Activated CD4-positive, CD25-positive, alpha-beta regulatory T cell treated with anti-CD3 and anti-CD28 coated beads, Interleukin-2, amount 50 U/mL, for 72 hours (primary cell): ENCODE measurements around the gene APRT.

Experiments
- DNase-seq: peaks from one replicate; pipeline ENCODE4 v3.0.0; 2021

Gene APRT

GRCh38 chr16:88821168-88821850, 9.6 kb upstream of the APRT start:
- DNase-seq, result no peak

DNA sequence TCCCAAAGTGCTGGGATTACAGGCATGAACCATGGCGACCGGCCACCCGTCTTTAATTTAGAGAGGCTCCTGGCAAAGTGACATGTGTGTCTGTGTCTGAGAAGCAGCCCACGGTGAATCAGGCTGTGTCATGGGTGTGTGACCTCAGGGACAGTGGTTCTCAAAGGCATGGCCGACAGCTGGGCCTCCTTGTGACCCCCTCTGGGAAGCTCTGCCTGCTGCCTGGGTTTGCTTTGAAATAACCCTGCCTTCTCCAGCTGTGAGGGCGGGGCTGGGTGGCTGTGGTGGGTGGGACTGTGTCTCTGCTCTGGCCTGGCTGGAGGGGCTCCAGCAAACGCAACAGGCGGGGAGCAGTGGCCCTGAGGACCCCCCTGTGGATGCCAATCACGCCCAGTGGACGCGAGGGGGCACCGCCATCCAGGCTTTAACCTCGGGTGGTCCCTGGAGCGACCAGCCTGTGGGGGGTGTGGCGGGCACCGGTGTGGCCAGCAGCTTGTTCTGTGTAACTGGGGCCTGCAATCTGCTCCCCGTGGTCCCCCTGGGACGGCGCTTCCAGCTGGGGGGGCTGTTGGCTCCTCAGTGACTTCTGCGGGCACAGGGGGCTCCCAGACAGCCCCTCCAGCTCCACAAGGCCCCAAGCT, 8.8 kb upstream of the APRT start:
- DNase-seq, result no peak

GRCh38 chr16:88819126-88819525, 7.4 kb upstream of the APRT start:
- DNase-seq, result no peak

DNA sequence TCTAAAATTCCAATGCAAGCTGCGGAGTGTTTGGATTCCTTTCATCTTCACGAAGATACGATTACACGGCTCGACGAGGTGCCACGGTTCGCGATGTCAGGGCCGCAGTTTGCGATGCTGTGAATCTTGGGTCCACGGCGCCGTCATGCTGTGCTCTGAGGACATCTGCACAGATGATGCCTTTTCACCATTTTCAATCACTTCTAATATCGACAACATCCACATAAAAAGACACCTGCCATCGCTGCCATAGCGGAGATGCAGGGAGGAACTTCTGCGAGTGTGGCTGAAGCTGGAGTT, 6.8 kb upstream of the APRT start:
- DNase-seq, result no peak

- DNase-seq, result no peak
Measured at GRCh38 chr16:88817785-88818574, 6.3 kb upstream of the APRT start.

DNA sequence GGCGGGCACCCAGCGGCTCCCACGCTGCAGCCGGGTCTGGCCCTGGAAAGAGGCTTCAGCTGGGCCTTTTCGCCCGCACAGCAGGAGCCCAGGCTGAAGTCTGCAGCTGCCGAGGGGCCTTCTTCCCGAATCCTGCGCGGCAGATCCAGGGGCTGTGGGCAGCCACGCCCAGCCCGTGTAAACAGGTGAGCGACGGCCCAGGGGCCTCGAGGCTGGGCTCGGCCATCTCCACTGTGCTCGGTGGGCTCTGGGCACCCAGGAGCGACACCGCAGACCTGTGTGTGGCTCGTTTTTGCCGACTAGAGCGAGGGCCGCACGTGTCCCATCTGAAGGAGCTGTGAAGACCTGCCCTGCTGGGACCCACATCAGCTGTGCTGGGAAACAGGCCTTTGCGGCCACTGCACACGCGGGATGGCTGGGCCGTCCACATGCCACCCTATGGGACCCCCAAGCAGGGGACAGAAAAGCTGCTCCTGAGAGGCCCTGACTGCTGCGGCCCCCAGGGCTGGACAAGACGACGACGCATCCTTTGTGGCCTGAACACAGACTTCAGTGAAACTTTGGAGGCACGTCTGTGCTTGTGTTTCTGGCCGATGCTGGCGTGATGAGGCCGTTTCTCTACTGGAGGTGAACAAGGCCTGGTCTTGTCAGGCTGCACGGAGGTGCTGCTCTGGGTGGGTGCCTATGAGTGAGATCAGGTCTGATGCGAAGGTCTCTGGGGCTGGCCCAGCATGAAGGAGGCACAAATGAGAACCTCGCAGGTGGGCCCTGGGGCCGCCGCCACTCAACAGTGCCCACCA, 5.2 kb upstream of the APRT start:
- no peak for DNase-seq

DNA sequence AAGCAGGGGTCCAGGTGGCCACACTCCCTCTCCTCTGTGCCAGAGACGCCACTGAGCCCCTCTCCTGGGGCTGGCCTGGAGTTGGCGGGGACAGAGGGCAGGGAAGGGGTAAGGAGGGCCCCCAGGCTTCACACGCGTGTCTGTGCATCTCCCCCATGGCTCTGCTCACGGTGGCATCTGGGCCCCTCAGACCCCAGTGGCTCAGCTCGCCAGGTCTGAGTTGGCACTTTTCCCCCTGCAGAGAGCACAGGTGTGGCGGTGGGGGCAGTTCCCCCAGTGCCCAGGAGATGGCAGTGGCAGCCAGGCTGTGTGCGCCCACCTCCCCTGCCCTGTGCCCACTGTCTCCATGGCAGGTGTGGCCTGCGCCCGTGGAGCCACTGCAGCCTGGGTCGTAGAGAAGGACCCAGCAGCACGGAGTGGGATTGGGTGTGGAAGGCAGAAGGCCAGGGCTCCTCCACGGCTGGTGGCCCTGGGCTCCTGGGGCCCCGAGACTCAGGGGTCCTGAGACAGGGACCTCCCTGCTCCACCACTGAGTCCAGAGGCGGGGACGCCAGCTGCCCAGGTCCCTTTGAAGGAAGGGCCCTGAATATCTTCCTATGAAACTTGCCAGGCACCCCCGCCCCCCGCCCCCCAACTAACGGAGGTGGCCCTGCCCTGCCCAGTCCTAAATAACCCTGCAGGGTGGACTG, 4.3 kb upstream of the APRT start:
- peak; percentile 54 for DNase-seq

GRCh38 chr16:88815227-88815626, 3.5 kb upstream of the APRT start:
- no peak for DNase-seq

DNA sequence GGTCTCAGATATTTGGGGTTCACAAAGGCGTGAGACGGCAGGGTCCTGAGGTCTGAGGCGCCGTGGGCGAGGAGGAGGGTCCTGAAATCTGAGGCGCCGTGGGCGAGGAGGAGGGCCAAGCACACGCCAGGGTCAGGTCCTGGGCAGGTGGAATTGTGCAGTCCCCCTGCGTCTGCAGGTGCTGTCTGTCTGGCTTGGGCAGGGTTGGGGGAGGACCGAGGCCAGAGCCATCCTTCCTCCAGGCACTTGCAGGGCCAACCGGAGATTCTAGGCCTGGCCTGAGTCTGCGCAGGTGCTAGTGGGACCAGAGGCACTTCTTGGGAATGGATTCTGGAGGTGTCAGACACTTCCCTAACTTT, 2.4 kb upstream of the APRT start:
- DNase-seq, result no peak

GRCh38 chr16:88813269-88814143, 1.8 kb upstream of the APRT start:
- no peak for DNase-seq

- no peak for DNase-seq
Measured at GRCh38 chr16:88812513-88813268, 963 bp upstream of the APRT start.

DNA sequence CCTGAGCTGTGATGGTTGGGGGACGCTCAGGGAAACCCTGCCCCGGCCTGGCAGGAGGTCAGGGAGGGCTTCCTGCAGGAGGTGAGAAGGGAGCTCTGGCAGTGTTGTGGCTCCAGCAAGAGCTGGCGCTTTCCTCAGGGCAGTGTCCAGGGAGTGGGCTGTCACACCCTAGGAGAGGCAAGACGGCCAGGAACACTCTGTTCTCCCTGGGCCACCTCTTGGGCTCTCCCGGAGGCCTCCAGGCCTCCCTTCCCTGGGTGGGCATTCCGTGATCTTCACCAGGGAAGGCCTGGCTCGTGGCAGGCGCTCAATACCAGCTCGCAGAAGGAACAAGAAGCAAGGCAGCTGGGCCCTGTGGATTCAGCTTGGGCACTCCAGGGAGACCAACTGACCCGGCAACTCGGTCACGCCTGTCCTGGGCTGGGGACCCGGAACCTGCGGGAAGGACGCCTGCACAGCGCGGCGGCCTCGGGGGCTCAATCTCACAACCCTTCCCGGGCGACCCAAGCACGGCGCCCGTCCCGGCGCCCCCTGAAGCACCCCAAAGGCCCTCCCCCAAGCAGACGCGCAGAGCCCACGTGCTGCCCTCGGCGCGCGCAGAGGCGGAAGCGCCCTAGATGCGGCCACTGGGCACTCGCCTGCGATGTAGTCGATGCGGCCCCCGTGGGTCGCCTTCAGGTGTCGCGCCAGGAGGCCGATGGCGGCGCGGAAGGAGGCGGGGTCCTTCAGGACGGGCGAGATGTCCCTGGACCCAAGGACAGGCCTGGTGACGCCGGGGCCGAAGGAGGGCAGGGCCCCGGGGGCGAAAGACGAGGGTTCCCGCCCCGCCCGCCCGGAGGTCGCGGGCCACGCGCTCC, 588 bp downstream of the APRT start:
- peak; percentile 76 for DNase-seq

DNA sequence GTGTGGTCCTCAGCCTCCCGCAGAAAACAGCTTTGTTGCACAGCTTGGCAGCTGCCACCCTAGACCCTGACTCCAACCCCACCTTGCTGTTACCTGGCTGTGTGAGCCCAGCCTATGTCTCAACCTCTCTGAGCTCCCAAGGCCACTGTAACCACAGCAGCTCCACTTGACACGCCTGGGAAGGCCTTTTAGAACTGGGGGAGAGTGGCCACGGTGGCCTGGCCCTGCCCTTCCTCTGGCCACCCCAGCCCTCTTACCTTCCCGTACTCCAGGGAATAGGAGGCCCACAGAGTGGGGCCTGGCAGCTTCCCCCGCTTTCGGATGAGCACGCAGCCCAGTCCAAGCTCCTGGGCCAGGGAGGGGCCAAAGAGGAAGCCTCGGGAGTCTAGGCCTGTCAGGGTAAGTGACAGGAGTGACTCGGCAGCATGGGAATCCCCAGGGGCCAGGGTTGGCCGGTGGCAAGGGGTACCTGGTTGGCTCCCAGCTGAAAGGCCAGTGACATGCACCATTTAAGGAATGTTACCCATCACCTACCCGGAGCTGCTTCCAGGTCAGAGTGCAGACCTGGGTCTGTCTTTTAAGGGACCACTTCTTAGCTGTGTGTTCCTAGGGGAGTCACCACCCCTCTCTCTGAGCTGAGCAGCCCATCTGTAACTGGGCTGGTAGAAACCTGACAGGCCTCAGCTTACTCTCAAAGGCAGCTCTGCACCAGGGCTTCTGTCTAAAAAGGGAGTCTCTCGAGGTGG, 1.4 kb downstream of the APRT start:
- DNase-seq, result no peak

DNA sequence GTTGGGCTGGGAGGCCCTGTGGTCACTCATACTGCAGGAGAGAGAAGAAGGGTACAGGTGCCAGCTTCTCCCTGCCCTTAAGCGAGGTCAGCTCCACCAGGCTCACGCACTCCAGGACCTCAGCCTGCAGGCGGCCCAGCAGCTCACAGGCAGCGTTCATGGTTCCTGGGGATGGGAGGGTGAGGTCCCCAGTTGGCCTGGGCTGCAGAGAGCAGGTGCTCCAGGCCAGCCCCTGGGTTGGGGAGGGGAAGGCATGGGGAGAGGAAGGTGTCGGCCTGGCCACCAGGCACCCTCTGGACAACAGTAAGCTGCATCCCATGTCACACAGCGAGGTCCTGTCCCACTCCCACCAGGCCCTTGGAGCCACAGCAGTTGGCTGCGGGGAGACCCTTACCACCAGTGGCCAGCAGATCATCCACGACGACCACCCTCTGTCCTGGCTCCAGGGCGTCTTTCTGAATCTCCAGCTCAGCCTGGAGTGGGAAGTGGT, 2.0 kb downstream of the APRT start:
- DNase-seq, result no peak

GRCh38 chr16:88809068-88809675, 2.6 kb downstream of the APRT start:
- no peak for DNase-seq

GRCh38 chr16:88807626-88808453, 3.9 kb downstream of the APRT start:
- DNase-seq, result no peak

- DNase-seq, result no peak
Measured at GRCh38 chr16:88807142-88807625, 4.5 kb downstream of the APRT start.
